ENCODE results near the gene NPR2. TPM values are rescaled to one million over a fixed set of nuclear protein-coding genes. Genes with fewer than 3 reads are reported as not detected.
A peak's percentile ranks its signal among the peaks of the same experiment; 100 is the strongest.

NPR2 gene
- total RNA-seq, 1 experiment from 2014 or later, result 12.5 TPM

- peak overlapping the region in 1 of 3 experiments; percentile 32; a peak in 1 of 7 replicates for H3K27ac Mint-ChIP-seq
- no peak overlapping the region for H3K4me2 ChIP-seq (ENCODE audit: insufficient read depth, insufficient read length, low read length)
These were observed 10.1 kb downstream of the NPR2 start for GRCh38 chr9:35801328-35802128.

More at GRCh38 chr9:35801328-35802128, 10.1 kb downstream of the NPR2 start:
- Mint-ChIP-seq H3K4me1 (peaks cover 0 to 1% of the 10 kb centered on the region in 2 experiments; a peak in 2 of 4 replicates), H3K27me3 (ENCODE audit: low read depth) (no peaks in the 10 kb centered on the region), H3K36me3 (ENCODE audit: insufficient read depth in 1 of 3, low read depth in 3 of 3) (peaks cover 7 to 28% (median 15%) of the 10 kb centered on the region in 3 experiments; a peak in 6 of 7 replicates), H3K9me3 (no peaks in the 10 kb centered on the region), H3K4me3 (no peak overlapping the region)
- Histone ChIP-seq H3K23ac (ENCODE audit: insufficient read length, low read depth, low read length) (no peak overlapping the region), H4K20me1 (ENCODE audit: control insufficient read depth, insufficient read depth, insufficient read length) (no peaks in the 10 kb centered on the region), H3K14ac (ENCODE audit: insufficient read depth, low read length) (no peak overlapping the region; the same call in 1 of the 2 replicates), H3K27me3 (ENCODE audit: insufficient read depth, low read length) (no peaks in the 10 kb centered on the region), H3K18ac (ENCODE audit: insufficient read length, low read depth, low read length) (no peak overlapping the region), H4K8ac (replicated peaks; ENCODE audit: insufficient read length, low read depth, low read length) (no peak overlapping the region), H3K79me2 (ENCODE audit: insufficient read depth, low read length) (no peaks in the 10 kb centered on the region), H3K23me2 (ENCODE audit: insufficient read length, low read depth, low read length, poor library complexity, severe bottlenecking) (no peaks in the 10 kb centered on the region), H3K4me1 (ENCODE audit: insufficient read depth, low read length) (no peaks in the 10 kb centered on the region), H3K4ac (ENCODE audit: low read depth, low read length) (no peak overlapping the region), H2BK5ac (ENCODE audit: insufficient read length, low read length) (no peak overlapping the region), H4K5ac (ENCODE audit: insufficient read length, low read depth, low read length) (no peak overlapping the region), H3K56ac (ENCODE audit: insufficient read length, low read depth, low read length) (no peak overlapping the region), H2AFZ (ENCODE audit: low read length) (no peak overlapping the region), H3K79me1 (ENCODE audit: insufficient read depth, low read depth, low read length, poor library complexity, severe bottlenecking) (no peaks in the 10 kb centered on the region), H2BK15ac (ENCODE audit: low read depth, low read length) (no peak overlapping the region), H3K9ac (ENCODE audit: extremely low read depth, insufficient read length, low read length) (no peak overlapping the region), H2AK5ac (ENCODE audit: insufficient read length, low read length) (no peak overlapping the region), H4K91ac (ENCODE audit: insufficient read length, low read depth, low read length) (no peak overlapping the region), H2BK20ac (ENCODE audit: low read depth, low read length, poor library complexity, severe bottlenecking) (no peak overlapping the region), H3T11ph (ENCODE audit: low read length) (no peak overlapping the region), H3K9me3 (ENCODE audit: control insufficient read depth, low read depth, low read length) (no peaks in the 10 kb centered on the region), H3K27ac (ENCODE audit: insufficient read length, low read depth, low read length) (no peak overlapping the region), H2BK12ac (ENCODE audit: insufficient read length, low read depth, low read length) (no peak overlapping the region), H2BK120ac (ENCODE audit: low read depth, low read length, poor library complexity, severe bottlenecking) (no peak overlapping the region)
- DNase-seq, result no peak
- TF ChIP-seq, protein P1, sequence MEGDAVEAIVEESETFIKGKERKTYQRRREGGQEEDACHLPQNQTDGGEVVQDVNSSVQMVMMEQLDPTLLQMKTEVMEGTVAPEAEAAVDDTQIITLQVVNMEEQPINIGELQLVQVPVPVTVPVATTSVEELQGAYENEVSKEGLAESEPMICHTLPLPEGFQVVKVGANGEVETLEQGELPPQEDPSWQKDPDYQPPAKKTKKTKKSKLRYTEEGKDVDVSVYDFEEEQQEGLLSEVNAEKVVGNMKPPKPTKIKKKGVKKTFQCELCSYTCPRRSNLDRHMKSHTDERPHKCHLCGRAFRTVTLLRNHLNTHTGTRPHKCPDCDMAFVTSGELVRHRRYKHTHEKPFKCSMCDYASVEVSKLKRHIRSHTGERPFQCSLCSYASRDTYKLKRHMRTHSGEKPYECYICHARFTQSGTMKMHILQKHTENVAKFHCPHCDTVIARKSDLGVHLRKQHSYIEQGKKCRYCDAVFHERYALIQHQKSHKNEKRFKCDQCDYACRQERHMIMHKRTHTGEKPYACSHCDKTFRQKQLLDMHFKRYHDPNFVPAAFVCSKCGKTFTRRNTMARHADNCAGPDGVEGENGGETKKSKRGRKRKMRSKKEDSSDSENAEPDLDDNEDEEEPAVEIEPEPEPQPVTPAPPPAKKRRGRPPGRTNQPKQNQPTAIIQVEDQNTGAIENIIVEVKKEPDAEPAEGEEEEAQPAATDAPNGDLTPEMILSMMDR (conservative IDR thresholded peaks at IDR 0.05), result no peak
- WGBS (ENCODE audit: extremely low coverage, insufficient read length, low lambda C conversion rate), result no CpG with 5 or more reads among the region's 13 CpGs
